GM18511 (cell line): Measurements from ENCODE around the gene ZMYM3.

Experiments used
- ATAC-seq: cut with Tn5 transposase; IDR thresholded peaks from one replicate; pipeline ENCODE4 v1.9.1; 2021; ENCODE audit warnings: mild to moderate bottlenecking, moderate library complexity; ENCODE audit not compliant: unreplicated experiment

Gene ZMYM3

GRCh38 chrX:71253253-71254091, 468 bp downstream of the ZMYM3 start:
- no peak for ATAC-seq

DNA sequence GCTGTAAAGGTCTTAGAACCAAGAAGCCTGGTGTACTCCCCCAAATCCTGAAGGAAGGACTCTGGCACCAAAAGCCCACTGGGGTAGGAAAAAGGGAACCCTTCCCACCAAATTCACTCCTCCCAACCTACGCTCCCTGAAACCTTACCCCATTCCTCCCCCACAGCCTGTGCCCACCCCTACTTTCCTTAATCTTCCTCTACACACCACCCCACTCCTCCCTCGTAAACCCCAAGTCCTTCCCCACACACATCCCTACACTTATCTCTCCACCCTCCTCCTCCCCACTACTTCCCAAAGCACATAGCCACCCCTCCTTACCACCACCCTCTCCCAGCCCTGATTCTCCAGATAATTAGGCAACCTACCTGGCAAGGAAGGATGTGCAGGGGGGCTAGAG, 1.7 kb downstream of the ZMYM3 start:
- ATAC-seq = no peak

DNA sequence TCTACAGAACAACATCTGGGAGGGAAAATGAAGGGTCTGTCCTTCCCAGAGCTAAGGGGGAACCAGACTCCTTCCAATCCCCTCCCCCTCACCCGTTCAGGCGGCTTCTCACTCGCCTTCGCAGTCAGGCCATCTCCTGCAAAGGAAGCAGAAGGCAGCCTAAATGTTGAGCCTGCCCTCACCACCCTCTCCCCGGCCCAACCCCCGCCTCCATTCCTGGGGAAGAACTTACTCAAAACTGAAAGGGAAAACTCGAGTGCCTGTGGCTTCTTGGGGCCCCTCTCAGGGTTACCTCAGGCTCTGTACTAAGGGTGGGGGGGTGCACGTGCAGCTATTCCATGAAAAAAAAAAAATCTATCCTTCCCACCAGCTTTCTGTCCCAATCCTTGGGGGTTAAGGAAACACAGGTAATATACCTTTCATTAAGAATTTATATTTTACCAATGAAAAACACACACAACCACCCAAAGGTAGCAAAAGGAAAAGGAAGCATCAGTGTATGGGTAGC, 2.4 kb downstream of the ZMYM3 start:
- ATAC-seq = no peak

DNA sequence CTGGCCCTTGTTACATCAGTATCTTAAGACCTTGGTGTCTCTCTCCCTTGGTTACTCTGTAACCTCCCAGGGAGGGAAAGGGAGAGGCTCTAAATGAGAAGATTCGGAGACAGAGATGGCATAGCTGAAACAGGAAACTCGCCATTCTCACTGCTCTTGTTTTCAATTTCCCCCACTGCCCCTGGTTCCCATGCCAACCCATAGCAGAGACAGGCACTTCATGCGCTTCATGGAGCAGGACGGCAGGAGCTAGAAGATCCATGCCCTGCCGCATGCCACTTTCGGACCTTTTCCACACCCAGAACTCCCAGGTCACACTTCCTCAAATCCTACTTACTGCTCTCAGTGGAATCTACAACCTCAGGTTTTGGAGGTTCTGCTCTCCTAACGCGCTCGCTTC, 3.1 kb downstream of the ZMYM3 start:
- no peak for ATAC-seq

DNA sequence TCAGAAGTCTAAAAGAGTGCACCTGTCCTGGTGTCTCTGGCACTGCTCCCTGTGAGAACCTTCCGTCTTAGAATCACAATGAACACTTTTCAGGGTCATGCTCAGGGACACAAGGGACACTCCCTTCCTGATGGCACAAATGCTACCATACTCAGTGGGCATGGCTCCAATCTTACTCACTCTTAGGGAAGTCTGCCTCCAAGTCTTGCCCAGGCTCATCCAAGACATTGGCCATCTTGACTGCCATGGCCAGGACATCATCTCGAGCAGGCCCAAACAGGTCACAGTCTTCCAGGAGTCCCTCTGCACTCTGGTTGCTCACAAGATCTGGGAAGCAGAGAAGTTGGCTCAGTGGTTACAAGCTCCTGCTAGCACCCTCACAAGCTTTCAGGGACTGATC, 8.8 kb downstream of the ZMYM3 start:
- ATAC-seq = no peak

DNA sequence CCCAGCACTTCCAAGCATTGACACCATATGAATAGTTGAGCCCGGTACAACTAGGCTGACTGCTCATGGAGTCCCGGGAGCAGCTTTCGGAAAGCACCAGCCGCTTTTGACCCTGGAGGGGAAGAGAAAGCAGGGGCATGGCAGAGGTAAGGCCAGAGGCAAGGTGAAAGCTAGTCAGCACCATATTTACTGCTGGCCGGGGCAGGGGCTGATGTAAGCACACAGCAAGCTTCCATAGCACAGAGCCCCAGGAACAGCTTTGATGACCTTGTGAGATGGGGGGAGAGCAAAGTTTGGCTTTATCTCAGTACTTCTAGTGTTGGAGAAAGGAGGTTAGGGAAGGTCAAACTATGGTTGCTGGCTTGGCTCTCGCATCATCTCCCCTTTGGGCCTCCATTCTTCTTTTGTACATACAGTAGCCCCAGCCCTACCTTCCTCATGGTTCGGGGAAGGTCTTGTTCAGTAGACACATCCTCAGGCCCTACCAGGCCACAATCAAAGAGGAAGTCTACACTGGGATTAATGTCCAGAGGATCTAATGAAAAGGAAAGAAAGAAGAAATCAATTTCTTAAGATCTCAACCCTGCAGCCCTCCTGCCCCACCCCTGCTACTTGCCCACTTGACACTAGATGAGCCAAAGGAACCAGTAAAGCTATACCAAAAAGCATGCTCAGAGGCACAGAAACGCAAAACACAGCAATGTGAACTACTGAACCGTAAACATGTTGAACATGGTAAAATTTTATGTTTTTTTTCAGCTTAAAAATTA, 9.4 kb downstream of the ZMYM3 start:
- ATAC-seq = no peak

DNA sequence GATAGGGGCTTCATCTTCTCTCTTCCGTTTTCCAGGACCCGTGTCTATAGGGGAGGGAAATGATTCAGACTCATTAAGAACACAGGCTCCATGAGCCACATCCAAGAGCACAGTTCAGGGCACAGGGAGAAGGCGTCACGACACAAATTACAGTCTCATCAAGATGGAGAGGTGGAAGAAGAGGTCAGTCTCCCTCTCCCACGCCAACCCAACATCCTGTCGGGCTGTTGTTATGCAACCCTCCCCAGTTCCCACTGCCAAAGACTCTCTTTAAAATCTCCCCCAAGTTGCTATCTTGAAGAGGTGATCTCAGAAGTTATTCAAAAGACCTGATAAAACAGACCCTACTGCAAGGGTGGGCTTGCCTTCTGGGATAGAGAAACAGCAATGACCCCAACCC, 12.6 kb downstream of the ZMYM3 start:
- no peak for ATAC-seq

GRCh38 chrX:71239781-71240180, 14.2 kb downstream of the ZMYM3 start:
- no peak for ATAC-seq

GRCh38 chrX:71236836-71237235, 17.1 kb downstream of the ZMYM3 start:
- ATAC-seq = no peak

DNA sequence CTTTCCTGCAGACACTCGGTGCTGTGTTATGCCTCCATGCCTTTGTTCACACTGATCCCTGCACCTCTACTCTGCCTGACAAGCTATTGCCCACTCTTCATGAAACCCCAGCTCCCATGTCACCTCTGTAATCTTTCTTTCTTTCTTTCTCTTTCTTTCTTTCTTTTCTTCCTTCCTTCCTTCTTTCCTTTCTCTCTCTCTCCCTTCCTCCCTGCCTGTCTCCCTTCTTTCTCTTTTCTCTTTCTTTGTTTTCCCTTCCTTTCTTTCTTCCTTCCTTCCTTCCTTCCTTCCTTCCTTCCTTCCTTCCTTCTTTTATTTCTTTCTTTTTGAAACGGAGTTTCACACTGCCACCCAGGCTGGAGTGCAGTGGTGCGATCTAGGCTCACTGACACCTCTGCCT, 18.5 kb downstream of the ZMYM3 start:
- ATAC-seq = no peak

GRCh38 chrX:71228063-71228642, 25.8 kb downstream of the ZMYM3 start:
- no peak for ATAC-seq

DNA sequence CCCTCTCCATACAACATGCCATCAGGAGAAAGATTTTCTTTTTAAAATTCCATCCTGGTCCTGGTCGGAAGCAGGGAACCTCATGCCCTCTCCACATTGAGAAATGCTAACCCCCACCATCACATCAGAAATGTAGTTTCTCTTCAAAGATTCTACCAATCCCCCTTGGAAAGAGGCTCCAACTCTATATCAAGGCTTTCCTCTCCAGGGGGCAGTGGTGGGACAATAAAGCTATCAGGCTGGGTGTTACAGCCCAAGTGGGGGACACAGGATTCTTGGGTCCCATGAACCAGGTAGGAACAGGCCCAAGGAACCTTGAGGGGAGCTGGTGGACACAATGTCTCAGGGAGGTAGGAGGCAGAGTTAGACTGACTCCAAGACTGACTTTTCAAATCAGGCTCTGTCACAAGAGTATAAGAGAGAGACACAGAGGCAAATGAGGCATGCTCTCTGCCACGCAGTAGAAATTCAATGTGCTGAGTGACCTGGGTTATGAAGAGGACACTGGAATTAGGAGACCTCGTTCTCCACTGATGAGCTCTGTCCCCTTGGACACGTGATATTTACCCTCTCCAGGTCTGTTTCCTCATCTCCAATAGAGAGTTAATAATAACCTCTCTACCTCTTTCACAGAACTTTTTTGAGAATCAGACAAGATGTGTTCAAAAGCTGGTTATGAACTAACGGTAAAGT, 26.4 kb downstream of the ZMYM3 start:
- no peak for ATAC-seq

- ATAC-seq = no peak
These were observed 28.3 kb downstream of the ZMYM3 start for GRCh38 chrX:71225676-71226075.

GRCh38 chrX:71225009-71225408, 28.9 kb downstream of the ZMYM3 start:
- no peak for ATAC-seq

- no peak for ATAC-seq
These were observed 29.7 kb downstream of the ZMYM3 start for GRCh38 chrX:71224098-71224708.

- ATAC-seq = no peak
These were observed 31.0 kb downstream of the ZMYM3 start, which contains the start of gene GJB1 for GRCh38 chrX:71222929-71223328. Gene GJB1, plus strand, starts transcription at chrX:71223224. Its CDS starts 484 bp downstream, at chrX:71223708.

DNA sequence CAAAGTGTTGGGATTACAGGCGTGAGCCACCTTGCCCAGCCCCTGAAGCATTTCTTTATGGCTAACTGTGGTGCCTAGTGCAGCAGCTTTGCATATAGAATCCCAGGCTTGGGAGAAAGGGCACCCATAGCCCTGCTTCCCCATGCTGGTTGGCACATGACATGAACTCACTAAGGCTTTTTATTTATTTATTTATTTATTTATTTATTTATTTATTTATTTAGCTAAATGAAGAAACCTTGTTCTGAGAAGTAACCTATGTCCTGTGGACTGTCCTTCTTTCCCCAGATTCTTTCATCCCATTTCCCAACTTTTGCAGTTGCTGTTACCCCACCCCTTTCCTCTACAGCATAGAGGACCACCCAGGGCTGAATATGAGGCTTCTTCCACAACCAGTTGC, 32.8 kb downstream of the ZMYM3 start:
- ATAC-seq = no peak

GRCh38 chrX:71217298-71217697, 36.6 kb downstream of the ZMYM3 start:
- ATAC-seq = no peak

DNA sequence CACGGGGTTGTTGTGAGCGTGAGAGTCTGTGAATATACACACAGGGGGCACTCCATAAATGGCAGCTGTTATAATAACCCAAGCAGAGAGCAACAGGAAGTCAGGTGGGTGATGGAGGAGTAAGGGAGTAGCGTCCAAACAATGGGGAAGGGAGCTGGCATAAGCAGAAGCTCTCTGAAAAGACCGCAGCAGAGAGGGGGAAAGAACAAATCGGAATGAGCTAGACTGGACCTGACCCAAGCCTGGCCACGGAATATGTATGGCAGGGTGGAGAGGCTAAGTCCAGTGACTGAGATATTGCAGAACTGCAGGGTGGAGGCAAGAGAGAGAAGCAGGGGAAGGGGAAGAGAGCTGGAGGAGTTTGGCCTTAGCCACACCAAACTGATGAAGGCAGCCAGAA, 37.5 kb downstream of the ZMYM3 start:
- no peak for ATAC-seq

GRCh38 chrX:71215338-71215912, 38.5 kb downstream of the ZMYM3 start:
- ATAC-seq = no peak
